HG03439 (cell line): ENCODE results near the gene EFEMP2.
"Not testable (repeated sequence)": the region's sequence is repeated elsewhere in the genome, so short reads cannot be mapped to it uniquely, and the experiment has no call there.

Source experiments
- ATAC-seq: cut with Tn5 transposase; IDR thresholded peaks from one replicate; pipeline ENCODE4 v1.9.1; 2021; ENCODE audit warnings: mild to moderate bottlenecking, moderate library complexity; ENCODE audit not compliant: unreplicated experiment

EFEMP2 gene

GRCh38 chr11:65856689-65857499 lies 15.7 kb downstream of the EFEMP2 start:
- ATAC-seq, result peak; percentile 29

- ATAC-seq, result no peak
Measured at GRCh38 chr11:65855927-65856363, 16.7 kb downstream of the EFEMP2 start.

DNA sequence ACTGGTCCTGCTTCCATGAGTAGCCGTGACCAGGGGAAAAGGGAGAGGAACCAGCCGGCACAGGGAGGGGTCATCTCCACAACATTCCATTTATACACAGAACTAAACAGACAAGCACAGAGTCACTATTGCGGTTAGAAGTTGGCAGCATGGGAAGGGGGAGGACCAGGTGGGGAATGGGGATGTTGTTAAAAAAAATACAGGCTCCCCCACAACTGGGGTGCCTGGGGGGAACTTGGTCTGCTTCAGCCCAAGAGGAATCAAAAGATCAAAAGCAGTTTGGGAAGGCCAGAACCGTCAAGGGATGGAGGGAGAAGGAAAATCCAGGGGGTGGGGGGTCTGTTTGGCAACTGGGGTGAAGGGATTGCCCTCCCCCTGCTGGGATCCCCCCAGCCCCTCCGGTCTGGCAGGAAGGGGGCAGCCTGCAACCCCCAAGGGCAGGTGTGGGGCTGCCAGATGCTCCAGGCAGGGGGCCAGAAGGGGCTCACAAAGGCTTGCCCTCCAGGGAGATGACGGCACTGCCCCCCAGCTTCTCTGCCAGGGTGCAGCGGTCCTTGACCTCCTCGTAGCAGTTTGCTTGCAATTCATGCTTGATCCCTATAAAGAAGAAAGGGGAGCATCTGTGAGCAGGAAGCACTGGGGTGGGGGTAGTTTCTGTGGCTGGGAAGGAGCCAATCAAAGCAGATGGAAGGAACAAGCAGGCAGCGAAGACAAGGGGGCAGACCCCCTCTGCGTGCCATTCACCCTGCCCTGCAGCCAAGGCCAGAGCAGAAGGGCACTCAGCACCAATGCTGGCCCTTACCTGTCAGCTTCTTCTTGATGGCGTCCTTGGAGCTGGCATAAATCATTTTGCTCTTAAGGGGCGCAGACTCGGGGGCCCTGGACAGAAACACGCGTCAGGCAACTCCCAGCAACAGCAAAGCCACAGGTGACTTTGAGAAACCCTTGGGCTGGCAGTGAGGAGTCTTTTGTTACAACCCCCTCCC lies 17.5 kb downstream of the EFEMP2 start:
- no peak for ATAC-seq

DNA sequence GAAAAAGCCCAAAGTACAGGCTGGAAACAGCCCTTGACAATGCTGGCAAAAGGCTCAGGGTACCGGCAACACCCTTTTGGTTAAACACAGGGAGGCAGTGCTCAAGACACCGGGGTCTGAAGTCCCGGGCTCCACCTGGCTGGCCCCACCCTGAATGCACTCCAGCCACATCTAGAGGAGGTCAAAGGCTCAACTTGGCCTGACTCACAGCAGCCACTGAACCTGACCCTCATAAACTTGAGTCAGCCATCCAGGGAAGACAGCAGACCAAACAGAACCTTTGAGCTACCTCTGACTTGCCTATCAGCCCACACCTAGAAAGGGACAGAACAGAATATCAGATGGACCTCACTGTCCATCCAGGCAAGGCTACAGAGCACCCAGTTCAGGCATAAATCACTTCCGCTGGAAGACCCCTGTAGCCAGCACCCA lies 18.4 kb downstream of the EFEMP2 start:
- no peak for ATAC-seq

- no peak for ATAC-seq
Measured at GRCh38 chr11:65853246-65853979, 19.2 kb downstream of the EFEMP2 start.

DNA sequence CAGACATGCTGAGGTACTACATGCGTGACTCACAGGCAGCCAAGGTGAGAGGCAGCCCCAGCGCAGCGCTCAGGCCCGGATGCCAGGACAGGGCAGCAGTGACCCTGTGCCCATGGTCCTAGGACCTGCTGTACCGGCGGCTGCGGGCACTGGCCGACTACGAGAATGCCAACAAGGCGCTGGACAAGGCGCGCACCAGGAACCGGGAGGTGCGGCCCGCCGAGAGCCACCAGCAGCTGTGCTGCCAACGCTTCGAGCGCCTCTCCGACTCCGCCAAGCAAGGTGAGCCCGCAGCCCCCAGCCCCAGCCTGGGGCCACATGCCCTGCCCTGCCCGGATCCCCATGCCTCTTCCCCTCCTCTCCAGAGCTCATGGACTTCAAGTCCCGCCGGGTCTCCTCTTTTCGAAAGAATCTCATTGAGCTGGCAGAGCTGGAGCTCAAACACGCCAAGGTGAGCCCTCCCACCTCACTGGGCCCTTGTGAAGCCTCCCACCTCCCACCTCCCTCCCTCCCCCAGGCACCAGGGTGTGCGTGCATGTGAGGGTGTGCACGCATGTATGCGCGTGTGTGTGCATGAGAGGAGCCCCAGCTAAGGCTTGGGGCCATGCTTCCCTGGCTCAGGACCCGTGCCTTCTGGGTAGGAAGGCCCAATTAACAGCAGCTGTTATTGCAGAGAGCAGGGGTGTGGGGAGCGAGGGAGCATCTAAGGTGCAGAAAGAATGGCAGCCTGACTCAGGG lies 19.9 kb downstream of the EFEMP2 start:
- ATAC-seq, result no peak

DNA sequence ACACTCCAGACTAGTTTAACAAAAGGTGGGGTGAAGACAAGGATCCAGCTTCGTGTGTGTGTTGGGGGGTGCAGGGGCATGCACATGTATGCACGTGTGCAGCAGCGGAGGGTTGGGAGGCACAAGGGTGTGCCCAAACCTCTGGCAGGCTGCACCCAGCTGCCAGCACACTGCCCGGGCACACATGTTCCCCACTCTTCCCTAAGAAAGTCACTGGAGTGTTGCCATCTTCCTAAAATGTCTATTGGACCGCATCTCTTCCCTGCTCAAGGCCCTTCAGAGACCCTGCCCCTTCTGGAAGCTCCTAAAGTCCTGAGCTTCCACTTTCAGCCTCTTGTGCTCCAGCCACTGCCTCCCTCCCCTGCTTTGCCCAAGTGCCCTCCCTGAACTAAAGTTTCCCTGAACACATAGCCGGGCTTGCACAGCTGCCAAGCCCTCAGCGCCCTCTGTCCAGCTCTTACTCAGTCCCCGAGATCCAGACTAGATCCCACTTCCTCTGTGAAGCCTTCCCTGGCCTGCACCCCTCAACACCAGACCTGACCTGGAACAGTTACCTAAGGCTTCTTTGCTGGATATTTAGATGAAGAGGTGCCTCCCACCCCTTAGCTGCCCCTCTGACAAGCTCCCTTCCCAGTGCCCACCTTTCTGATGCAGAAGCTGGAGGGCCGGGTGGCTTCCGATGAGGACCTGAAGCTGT lies 20.6 kb downstream of the EFEMP2 start:
- ATAC-seq, result no peak

- no peak for ATAC-seq
Measured at GRCh38 chr11:65851083-65851579, 21.5 kb downstream of the EFEMP2 start.

DNA sequence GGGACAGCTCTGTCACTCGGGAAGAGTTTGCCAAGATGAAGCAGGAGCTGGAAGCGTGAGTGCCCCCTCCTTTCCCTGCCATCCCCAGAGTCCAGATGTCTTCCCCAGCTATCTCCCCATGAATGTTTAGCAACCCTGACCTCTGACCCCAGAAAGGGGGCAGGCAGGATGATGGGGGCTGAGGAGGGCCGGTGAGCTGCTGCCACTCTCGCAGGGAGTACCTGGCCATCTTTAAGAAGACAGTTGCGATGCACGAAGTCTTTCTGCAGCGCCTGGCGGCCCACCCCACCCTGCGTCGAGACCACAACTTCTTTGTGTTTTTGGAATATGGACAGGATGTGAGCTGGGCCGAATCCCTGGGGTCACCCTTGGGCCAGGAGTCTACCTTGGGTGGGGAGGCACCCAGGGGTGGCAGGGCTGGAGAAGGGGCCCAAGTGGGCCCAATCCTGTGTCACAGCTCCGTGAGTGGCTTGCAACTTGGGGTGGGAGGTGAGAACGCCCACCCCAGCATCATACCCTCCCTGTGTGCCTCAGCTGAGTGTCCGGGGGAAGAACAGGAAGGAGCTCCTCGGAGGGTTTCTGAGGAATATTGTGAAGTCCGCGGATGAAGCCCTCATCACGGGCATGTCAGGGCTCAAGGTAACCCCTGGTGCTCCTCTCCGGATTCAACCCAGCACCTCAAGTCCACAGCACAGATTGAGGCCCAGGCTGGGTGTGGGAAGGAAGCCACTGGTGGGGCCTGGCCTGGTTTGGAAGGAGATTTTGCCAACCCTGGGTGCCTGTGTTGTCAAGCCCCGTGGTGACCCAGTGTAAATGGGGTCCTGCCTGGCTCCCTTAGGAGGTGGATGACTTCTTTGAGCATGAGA lies 22.1 kb downstream of the EFEMP2 start:
- ATAC-seq, result no peak

GRCh38 chr11:65849771-65850216 lies 22.8 kb downstream of the EFEMP2 start:
- no peak for ATAC-seq

- no peak for ATAC-seq
Measured at GRCh38 chr11:65849366-65849765, 23.2 kb downstream of the EFEMP2 start.

DNA sequence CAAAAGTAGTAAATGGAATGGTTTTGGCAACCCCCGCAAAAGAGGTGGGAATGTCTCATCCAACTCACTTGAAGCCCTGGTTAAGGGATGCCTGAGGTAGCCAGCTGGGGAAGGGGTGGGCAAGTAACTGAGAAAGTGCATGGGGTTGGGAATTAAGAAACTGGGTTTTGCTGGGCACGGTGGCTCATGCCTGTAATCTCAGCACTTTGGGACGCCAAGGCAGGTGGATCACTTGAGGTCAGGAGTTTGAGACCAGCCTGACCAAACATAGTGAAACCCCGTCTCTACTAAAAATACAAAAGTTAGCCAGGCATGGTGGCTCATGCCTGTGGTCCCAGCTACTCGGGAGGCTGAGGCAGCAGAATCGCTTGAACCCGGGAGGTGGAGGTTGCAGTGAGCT lies 23.9 kb downstream of the EFEMP2 start:
- not testable (repeated sequence) for ATAC-seq

GRCh38 chr11:65847746-65848145 lies 24.9 kb downstream of the EFEMP2 start:
- no peak for ATAC-seq

GRCh38 chr11:65844231-65844872 lies 28.2 kb downstream of the EFEMP2 start:
- ATAC-seq, result no peak

DNA sequence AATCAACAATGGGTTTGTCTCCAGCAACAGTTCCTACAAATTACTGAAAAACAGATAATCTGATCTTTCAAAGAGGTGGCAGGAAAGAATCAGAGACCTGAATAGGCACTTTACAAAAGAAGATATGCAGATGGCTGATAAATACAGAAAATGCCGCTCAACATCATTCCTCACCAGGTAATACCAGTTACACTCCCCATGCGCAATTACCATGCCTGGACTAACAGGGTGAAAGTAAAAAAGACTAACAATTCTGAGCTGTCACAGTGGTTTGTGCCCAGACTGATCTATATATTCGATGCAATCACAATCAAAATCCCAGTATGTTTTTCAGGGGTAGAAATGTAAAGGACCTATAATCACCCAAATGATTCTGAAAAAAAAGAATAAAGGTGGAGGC lies 28.8 kb downstream of the EFEMP2 start:
- no peak for ATAC-seq

DNA sequence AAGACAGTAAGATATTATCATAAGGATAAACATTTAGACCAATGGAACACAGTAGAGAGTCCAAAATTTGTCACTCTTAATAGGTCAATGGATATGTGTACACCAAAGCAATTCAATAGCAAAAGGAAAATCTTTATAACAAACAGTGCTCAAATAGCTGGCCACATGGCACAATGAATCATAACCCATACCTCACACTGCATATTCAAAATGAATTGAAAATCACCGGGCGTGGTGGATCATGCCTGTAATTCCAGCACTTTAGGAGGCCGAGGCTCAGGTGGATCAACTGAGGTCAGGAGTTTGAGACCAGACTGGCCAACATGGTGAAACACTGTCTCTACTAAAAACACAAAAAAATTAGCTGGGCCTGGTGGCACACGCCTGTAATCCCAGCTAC lies 30.5 kb downstream of the EFEMP2 start:
- no peak for ATAC-seq

- no peak for ATAC-seq
Measured at GRCh38 chr11:65834202-65834601, 38.4 kb downstream of the EFEMP2 start.
